Raji (cell line): ENCODE data around the gene ANKRD33B.

ENCODE experiments used
- POLR2A ChIP-seq: IDR thresholded peaks from 2 replicates; pipeline ENCODE4 v1.6.1; 2011; ENCODE audit warnings: low read depth, low read length, control low read depth; ENCODE audit not compliant: insufficient read depth

Gene ANKRD33B

GRCh38 chr5:10546186-10546585 lies 17.7 kb upstream of the ANKRD33B start:
- no peak for TF ChIP-seq POLR2A

GRCh38 chr5:10548418-10549122 lies 15.3 kb upstream of the ANKRD33B start:
- TF ChIP-seq POLR2A: no peak

- TF ChIP-seq POLR2A: no peak
Observed at GRCh38 chr5:10550222-10550995, 13.5 kb upstream of the ANKRD33B start.

GRCh38 chr5:10551782-10552138 lies 12.1 kb upstream of the ANKRD33B start:
- no peak for TF ChIP-seq POLR2A

GRCh38 chr5:10552183-10553143 lies 11.4 kb upstream of the ANKRD33B start:
- TF ChIP-seq POLR2A: peak; percentile 47

GRCh38 chr5:10553476-10553875 lies 10.4 kb upstream of the ANKRD33B start:
- TF ChIP-seq POLR2A: no peak

- no peak for TF ChIP-seq POLR2A
Observed at GRCh38 chr5:10555277-10555684, 8.6 kb upstream of the ANKRD33B start.

- TF ChIP-seq POLR2A: no peak
Observed at GRCh38 chr5:10556289-10556807, 7.5 kb upstream of the ANKRD33B start.

GRCh38 chr5:10556893-10557746 lies 6.8 kb upstream of the ANKRD33B start:
- no peak for TF ChIP-seq POLR2A

- TF ChIP-seq POLR2A: no peak
Observed at GRCh38 chr5:10559151-10559550, 4.7 kb upstream of the ANKRD33B start.

- TF ChIP-seq POLR2A: no peak
Observed at GRCh38 chr5:10559871-10560270, 4.0 kb upstream of the ANKRD33B start.

GRCh38 chr5:10562201-10563109 lies 1.4 kb upstream of the ANKRD33B start:
- no peak for TF ChIP-seq POLR2A
